ENCODE data around the gene PSMG4. TPM values are rescaled to one million over a fixed set of nuclear protein-coding genes. Genes with fewer than 3 reads are reported as not detected.

The PSMG4 gene
- total RNA-seq, 1 donor from 2014 or later, result 24.1 TPM

DNA sequence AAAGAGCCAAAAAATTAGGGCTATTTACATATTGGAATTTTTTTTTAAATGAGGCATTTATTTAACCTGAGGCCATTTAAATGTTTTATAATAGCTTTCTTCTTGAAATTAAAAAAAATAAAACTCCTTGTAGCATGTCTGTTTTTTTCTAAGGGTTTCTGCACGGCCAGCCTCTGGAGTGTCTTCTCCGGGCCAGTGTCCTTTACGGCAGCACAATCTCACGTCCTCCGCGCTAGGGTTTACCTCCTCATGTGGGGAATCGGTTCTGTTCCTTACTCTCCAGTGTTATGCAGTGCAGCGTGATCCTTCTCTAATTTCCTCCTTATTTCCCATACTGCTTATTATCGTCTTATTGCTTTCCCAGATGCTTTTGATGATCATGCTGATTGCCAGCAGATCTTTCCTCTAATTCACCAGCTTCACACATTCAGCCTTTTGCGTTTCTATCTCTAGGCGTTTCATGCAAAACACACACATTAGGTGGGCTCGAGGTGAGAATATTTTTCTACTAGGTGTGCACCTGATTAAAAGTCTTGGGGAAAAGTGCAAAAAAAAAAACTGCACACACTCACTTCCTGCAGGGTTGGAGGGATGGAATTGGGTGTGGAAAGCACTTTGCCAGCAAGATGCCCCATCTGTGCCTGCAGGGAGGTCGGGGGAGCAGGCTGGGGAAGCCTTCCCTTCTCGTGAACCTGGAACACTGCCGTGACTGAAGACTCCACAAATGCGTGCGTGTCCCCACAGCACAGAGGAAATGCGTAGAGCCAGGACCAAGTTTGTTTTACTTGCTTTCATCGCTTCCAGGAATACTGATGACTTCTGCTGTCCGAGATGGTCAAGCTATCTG, 56.1 kb downstream of the PSMG4 start:
- Mint-ChIP-seq H3K36me3 (peaks cover 28% of the 10 kb centered on the region), H3K9me3 (no peaks in the 10 kb centered on the region), H3K4me3 (no peak overlapping the region), H3K4me1 (ENCODE audit: unreplicated experiment) (peaks cover 25% of the 10 kb centered on the region), H3K27me3 (no peaks in the 10 kb centered on the region), H3K27ac (no peak overlapping the region)
- no peak for DNase-seq (ENCODE audit: extremely low spot score, unreplicated experiment)
- TF ChIP-seq, protein P1, sequence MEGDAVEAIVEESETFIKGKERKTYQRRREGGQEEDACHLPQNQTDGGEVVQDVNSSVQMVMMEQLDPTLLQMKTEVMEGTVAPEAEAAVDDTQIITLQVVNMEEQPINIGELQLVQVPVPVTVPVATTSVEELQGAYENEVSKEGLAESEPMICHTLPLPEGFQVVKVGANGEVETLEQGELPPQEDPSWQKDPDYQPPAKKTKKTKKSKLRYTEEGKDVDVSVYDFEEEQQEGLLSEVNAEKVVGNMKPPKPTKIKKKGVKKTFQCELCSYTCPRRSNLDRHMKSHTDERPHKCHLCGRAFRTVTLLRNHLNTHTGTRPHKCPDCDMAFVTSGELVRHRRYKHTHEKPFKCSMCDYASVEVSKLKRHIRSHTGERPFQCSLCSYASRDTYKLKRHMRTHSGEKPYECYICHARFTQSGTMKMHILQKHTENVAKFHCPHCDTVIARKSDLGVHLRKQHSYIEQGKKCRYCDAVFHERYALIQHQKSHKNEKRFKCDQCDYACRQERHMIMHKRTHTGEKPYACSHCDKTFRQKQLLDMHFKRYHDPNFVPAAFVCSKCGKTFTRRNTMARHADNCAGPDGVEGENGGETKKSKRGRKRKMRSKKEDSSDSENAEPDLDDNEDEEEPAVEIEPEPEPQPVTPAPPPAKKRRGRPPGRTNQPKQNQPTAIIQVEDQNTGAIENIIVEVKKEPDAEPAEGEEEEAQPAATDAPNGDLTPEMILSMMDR (conservative IDR thresholded peaks at IDR 0.05), result no peak

DNA sequence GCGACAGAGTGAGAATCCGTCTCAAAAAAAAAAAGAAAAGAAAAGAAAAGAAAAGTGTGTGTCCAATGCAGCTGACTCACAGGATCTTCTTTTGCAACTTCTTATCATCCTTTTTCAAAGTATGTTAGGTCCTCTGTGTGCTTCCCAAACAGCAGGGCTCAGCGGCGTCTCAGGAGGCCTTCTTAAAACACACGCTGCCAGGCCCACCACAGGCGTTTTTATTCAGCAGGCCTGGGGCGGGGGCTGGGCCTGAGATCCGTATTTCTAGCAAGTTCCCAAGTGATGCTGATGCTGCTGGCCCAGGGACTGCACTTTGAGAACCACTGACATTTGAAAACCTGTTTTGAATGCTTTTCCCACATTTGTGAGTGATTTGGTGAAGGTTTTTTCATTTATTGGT, 57.1 kb downstream of the PSMG4 start:
- TF ChIP-seq, protein P1 (conservative IDR thresholded peaks at IDR 0.05), result no peak
- DNase-seq (ENCODE audit: extremely low spot score, unreplicated experiment), result no peak
- Mint-ChIP-seq H3K27me3 (no peaks in the 10 kb centered on the region), H3K4me1 (ENCODE audit: unreplicated experiment) (peaks cover 25% of the 10 kb centered on the region), H3K4me3 (no peak overlapping the region), H3K27ac (no peak overlapping the region), H3K36me3 (peaks cover 28% of the 10 kb centered on the region), H3K9me3 (no peaks in the 10 kb centered on the region)

DNA sequence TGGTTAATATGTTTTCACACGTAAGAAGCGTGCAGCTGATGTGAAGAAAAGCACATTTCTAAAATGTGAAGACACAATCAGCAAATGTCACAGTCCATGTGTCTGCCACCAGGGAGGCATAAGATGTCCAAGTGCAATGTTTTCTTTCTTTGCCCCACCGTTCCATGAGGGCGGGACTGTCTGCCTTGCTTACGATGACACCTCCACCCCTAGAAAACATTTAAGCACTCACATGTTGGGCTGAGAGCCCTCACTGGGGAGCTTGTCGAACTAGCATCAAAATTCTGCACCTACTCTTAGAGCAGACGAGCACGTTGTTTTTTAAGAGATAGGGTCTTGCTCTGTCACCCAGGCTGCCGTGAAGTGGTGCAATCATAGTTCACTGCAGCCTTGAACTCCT, 57.6 kb downstream of the PSMG4 start:
- DNase-seq (ENCODE audit: extremely low spot score, unreplicated experiment), result no peak
- TF ChIP-seq, protein P1 (conservative IDR thresholded peaks at IDR 0.05), result no peak
- H3K4me1 Mint-ChIP-seq (ENCODE audit: unreplicated experiment), result peaks cover 25% of the 10 kb centered on the region
- no peak overlapping the region for H3K27ac Mint-ChIP-seq
- no peaks in the 10 kb centered on the region for H3K27me3 Mint-ChIP-seq
- no peak overlapping the region for H3K4me3 Mint-ChIP-seq
- H3K36me3 Mint-ChIP-seq, result peaks cover 28% of the 10 kb centered on the region
- no peaks in the 10 kb centered on the region for H3K9me3 Mint-ChIP-seq

DNA sequence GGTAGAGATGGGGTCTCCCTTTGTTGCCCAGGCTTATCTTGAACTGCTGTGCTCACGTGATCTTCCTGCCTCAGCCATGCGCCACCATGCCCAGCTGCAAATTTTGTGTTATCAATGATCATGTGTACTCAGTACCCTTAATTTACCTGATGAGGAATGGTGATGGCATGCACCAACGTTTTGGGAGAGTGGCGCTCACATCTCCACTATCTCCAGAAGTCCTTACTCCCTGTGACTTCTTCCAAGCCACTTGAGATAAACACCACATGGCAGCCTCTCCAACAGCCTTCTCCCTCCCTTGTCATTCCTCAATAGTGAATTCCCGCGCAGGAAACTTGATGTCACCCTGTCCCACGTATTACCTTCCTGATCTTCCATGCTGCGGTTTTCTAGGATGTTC, 58.1 kb downstream of the PSMG4 start:
- H3K4me3 Mint-ChIP-seq, result no peak overlapping the region
- DNase-seq (ENCODE audit: extremely low spot score, unreplicated experiment), result no peak

More for the DNA sequence above, 58.1 kb downstream of the PSMG4 start:
- TF ChIP-seq, protein P1 (conservative IDR thresholded peaks at IDR 0.05), result no peak
- H3K9me3 Mint-ChIP-seq, result no peaks in the 10 kb centered on the region
- H3K36me3 Mint-ChIP-seq, result peaks cover 28% of the 10 kb centered on the region
- H3K4me1 Mint-ChIP-seq (ENCODE audit: unreplicated experiment), result peaks cover 25% of the 10 kb centered on the region
- no peaks in the 10 kb centered on the region for H3K27me3 Mint-ChIP-seq
- H3K27ac Mint-ChIP-seq, result no peak overlapping the region

Other genes starting within 250 kb of the PSMG4 start
- gene RIPK1, start 190.5 kb upstream of the PSMG4 start, total RNA-seq (ENCODE audit: low replicate concordance), result 14.7 and 16.3 TPM in 2 replicates
- gene BPHL, start 140.2 kb upstream of the PSMG4 start, total RNA-seq (ENCODE audit: low replicate concordance), result 50.3 and 56.2 TPM in 2 replicates
- 51.8 and 62.9 TPM in 2 replicates for gene TUBB2A, start 101.4 kb upstream of the PSMG4 start, total RNA-seq (ENCODE audit: low replicate concordance)
- gene TUBB2B, start 31.3 kb upstream of the PSMG4 start, total RNA-seq (ENCODE audit: low replicate concordance), result 37.8 and 158 TPM in 2 replicates
- gene SLC22A23, start 198.1 kb downstream of the PSMG4 start, total RNA-seq (ENCODE audit: low replicate concordance), result 36.6 and 52.7 TPM in 2 replicates

Measured in type B pancreatic cell (in vitro differentiated cells).